ENCODE data around the gene SLC25A36.

- no peak for TF ChIP-seq CTCF (IDR thresholded peaks at IDR 0.05; ENCODE audit: extremely low read depth in 1 of 2, insufficient read depth in 1 of 2, low read depth in 1 of 2, low read length in 2 of 2)
- TF ChIP-seq MAX (IDR thresholded peaks at IDR 0.05; ENCODE audit: insufficient read depth, insufficient read length): no peak
Measured at GRCh38 chr3:140917772-140918171, 23.9 kb upstream of the SLC25A36 start.

All from endothelial cell of umbilical vein (primary cell).